ENCODE results near the gene IGFALS.

Gene IGFALS

DNA sequence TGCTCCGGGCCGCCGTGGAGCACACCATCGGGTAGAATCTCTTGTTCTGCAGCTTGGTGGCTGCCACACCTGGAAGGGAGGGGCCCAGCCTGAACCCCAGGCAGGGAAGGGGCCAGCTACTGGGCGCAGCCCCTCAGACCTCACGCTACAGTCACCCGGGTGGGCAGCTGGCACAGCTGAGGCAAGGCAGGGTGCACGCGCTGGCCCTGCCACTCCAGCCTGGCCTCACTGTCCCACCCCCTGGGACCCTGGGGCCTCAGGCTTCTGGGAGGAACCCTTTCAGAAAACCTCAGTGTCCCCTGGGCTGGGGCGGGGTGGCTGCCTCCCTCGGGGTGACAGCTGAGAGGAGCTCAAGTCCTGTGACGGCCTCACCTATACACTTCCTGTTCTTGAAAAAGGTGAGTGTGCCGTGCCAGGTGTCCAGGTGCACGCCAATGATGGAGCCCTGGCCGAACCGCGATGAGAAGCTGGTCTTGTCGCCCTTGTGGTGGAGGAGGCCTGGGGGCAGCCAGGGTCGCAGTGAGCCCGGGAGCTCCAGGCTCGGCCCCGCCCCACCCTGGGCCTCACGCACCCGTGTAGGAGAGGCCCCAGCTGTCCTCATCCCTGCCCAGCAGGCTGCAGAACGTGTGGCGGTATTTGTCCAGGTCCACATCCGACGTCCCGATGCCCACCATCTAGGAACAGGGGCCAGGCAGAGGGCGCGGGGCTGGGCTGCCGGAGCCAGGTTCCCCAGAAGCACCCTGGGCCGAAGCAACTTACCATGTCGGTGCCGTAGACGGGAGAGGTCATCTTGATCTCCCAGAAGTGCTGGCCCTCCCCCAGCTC, 15.9 kb downstream of the IGFALS start:
- H3K4me3 ChIP-seq (ENCODE audit: low read depth, low read length): no peak overlapping the region

DNA sequence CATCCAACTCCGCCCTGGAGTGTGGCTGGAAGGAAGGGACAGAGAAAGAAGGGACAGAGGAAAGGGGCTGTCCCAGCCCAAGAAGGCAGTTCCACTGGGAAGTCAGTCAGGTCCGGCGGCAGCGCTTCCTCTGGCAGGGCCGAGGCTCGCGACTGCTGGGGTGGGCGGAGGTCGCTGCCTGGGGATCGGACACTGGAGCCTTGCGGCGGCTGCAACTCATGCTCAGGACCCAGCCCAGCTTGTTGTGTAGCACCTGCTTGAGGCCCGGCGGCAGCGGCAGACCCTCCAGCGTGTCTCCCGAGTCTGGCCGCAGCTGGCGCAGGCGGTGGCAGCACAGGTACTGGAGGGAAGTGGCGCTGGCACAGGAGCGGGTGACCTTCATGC, 16.5 kb downstream of the IGFALS start:
- no peak overlapping the region for H3K4me3 ChIP-seq (ENCODE audit: low read depth, low read length)

DNA sequence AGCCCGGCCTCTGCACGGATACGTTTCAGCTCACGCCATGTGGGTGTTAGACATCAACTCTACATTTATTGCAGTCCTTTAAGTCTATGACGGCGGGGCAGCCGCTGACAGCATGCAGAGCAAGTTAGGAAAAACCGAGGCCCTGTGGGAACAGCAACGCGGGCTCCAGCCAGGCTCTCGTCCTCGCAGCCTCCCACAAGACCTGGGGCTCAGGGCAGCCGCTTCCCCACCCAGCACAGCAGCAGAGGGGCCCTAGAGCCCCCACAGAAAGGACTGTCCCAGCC, 16.9 kb downstream of the IGFALS start:
- H3K4me3 ChIP-seq (ENCODE audit: low read depth, low read length): no peak overlapping the region

DNA sequence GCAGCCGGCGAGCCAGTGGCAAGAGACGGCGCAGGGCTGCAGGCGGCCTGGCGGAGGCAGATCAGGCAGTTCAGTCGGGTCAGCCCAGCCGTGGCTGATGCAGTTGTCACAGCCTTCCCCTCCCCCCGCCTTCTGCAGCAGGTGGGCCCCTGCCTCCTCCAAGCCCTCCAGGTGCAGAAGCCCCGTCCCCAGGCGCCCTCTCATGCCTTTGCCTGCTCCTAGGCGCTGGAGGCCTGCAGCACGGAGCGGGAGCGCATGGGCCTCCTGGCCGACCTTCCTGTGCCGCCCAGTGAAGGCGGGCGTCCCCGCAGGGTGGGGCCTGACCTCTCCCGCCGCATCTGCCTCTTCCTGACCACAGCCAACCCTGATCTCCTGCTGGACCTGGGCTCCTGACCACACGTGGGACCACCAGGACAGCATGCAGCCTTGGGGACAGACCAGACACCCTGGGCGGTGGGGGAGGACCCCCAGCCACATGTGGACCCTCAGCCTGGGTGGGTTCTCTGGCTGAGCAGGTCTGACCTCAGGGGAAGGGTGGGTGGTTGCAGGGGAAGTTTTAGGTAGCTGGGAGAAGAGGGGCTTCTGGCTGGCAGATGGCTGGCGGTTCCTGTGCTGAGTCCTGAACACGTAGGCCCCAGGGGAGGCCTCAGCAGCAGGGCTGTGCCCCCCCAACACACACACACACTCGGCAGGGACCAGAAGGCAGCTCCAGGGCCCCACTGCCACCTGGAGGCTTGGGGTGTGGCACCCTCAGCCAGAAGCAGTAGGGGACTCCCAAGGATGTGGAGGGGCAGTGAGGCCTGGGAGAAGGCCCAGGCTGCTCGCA, 17.4 kb downstream of the IGFALS start:
- no peak overlapping the region for H3K4me3 ChIP-seq (ENCODE audit: low read depth, low read length)

DNA sequence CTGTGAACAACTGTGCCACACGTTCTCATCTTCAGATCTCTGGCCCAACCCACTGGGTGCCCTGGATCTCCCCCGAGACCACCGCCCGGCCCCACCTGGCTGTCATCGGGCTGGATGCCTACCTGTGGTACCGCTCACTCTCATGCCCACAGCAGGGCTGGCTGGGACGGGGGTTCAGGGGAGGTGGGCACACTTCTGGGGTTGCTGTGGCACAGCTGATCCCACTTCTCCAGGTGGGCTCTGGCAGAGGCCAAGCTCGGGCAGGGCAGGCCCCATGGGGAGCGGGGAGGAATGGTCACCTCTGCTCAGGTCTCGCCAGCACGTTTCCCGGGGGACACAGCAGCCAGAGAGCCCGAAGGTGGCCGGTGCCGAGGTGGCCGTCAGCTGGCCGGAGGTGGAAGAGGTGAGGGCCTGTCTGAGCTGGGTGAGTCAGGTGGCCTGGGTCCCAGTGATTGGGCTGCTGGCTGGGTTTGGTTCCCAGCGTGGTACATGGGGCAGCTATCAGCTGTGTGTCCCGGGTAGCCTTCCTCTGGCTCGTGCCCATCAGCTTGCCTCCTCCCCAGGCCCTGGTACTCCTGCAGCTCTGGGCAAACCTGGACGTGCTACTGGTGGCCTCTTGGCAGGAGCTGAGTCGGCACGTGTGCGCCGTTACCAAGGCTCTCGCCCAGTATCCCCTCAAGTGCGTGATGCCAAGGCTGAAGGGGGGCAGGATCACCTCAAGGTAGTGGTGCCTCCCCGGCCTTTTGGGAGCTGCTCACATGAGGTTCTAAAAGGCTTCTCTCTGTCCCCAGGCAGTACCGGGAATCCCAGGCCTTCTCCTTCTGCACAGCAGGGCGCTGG, 18.3 kb downstream of the IGFALS start:
- H3K4me3 ChIP-seq (ENCODE audit: low read depth, low read length): no peak overlapping the region

DNA sequence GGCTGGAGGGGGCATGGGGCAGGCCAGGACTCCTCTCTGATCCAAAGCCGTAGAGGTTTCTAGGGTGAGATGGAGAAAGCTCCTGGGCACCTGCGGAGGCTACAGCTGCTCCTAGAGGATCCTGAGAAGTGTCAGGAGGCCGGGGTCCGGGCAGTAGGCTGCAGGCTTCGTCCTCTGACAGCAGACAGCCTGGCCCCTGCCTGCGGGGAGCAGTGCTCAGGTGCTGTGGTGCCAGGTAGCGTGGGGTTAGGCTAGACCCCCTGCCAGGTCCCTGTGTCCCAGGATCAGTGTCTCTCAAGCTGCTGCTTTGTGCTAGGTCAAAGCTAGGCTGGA, 19.1 kb downstream of the IGFALS start:
- no peak overlapping the region for H3K4me3 ChIP-seq (ENCODE audit: low read depth, low read length)

DNA sequence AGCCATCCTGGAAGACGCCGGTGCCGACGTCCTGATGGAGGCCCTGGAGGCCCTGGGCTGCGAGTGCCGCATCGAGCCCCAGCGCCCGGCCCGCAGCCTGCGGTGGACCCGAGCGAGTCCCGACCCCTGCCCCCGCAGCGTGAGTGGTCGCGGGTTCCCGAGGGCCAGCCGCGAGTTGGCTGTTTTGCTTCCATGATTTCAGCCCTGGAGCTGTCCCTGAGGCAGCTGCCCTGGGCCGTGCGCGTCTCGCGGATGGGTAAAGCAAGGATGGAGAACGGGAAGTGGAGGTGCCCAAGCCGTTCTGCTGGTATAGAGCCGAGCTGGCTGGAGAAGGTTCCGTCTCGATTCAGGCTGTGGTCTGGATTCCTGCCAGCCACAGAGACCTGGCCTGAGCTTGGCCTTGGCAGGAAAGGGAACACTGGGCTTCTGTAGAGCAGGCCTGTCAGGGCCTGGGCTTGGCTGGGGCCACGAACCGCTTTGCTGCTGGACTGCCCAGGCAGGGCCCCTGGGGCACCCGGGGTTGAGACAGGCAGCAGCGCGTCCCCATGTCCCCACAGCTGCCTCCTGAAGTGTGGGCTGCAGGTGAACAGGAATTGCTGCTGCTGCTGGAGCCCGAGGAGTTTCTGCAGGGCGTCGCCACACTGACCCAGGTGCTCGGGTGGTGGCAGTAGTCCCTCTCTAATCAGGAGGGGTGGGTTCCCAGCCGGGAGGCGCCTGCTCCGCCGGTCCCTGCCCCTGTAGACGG, 19.6 kb downstream of the IGFALS start:
- peak overlapping the region; percentile 89 for H3K4me3 ChIP-seq (ENCODE audit: low read depth, low read length)

DNA sequence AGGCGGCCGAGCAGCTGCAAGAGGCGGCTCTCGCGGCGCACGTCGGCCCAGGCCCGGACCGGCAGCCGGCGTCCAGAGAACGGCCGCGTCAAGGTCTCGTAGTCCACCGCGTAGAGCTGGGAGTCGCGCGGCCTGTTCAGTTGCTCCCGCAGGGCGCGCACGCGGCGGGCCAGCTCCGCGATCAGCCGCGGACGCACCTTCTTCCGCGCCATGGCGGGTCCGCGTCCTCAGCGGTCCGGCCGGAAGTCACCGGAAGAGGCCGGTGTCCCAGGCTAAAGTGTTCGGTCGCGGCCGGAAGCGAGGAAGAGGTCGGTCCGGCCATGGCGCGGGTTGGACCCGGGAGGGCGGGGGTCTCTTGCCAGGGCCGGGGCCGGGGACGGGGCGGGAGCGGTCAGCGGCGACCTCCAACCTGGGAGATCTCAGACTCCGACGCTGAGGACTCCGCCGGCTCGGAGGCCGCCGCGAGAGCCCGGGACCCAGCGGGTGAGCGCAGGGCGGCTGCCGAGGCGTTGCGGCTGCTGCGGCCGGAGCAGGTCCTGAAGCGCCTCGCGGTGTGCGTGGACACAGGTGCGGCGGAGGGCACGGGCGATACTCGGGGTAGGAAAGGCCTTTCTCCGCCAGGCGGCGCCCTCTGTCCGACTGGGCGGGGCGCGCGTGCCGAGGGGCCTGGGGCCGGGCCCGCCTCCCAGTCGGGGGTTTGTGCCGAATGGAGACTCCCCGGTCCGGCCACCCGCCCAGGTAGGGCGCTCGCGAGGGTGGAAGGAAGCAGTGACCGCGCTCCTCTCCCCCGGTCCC, 20.4 kb downstream of the IGFALS start, which contains the start of gene MRPS34:
TSS of gene MRPS34 (minus strand) at position 227 of the 795 bp plus-strand sequence. CDS start at position 212, 15 bp downstream.
- peak within 1 kb of the TSS; percentile 89 for H3K4me3 ChIP-seq (ENCODE audit: low read depth, low read length)

DNA sequence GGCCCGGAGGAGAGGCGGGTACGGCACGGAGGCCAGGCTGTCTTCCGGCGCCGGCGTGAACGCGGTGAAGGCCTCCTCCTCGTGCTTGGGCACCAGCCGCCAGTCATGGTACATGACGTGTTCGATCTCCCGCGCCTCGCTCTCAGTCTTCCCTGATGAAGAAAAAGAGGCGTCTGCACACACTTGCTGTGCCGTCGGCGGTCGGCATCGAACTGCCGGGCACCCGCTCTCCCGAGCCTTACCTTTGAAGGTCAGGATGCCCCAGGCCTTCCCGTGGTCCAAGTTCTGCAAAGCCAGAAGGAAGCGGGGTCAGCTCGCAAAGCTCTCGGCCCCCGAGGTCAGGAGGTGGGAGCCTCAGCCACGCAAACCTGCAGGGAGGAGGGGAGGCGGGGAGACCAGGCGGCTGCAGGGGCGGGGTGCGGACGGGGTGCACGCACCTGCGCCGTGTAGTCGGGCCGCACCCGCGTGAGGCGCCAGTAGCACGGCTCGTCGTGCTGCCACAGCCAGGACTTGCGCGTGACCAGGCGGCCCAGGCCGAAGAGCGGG, 21.1 kb downstream of the IGFALS start, which contains the start of gene EME2:
TSS of gene EME2 (plus strand) at position 449 of the 546 bp plus-strand sequence. CDS start 418 bp downstream, outside the sequence.
- peak within 1 kb of the TSS; percentile 89 for H3K4me3 ChIP-seq (ENCODE audit: low read depth, low read length)

DNA sequence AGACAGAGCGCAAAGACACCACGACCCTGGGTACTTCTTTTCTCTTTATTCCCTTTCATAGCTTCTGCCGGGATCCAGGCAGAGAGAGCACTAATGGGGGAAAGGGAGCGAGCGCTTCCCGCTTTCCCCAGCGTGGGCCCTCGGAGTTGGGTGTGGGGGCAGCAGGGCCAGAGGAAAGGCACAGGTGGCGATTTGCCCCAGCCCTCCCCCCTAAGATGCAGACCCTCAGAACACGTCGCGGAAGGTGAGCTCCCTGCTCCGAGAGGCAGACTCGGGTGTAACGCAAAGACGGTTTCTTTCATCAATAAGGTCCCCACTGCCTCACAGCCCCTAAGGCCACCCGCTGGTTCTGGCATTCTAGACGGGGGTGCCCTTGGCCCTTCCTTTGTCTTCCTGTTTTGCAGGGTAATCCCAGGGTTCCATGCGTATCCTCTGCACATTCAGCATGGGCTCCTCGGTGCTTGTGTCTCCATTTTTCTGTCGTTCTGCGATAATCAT, 21.6 kb downstream of the IGFALS start:
- H3K4me3 ChIP-seq (ENCODE audit: low read depth, low read length): peak overlapping the region; percentile 89

DNA sequence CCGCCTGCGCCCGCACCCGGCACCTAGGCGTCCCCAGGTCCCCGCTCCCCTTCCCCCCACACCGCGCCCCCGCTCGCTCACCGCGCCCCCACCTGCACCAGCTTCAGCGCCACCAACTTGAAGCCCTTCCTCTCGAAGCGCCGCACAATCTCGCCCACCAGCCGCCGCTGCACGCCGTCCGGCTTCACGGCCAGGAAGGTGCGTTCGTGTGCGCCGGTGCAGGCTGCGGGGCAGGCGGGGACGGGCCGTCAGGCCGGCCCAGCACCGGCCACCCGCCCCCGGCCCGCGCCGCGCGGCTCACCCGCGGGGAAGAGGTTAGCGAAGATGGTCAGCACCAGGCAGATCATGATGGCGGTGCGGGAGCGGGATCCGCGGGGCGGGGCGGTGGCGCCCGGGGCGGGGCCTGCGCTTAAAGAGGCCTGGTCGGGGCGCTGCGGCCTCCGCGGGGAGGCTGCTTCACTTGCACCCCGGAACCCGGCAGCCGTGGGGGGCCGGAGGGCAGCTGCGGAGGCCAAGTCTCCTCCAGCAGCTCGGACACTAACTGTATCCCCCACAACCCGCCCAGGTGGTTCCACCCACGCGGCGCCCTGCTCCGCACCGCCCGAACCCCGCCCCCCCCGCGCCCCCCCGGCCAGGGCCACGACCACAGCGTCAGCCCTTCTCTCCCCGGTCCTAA, 22.2 kb downstream of the IGFALS start, which contains the start of gene NME3:
TSS of gene NME3 (minus strand) at position 356 of the 676 bp plus-strand sequence. CDS start at position 347, 9 bp downstream.
- peak within 1 kb of the TSS; percentile 89 for H3K4me3 ChIP-seq (ENCODE audit: low read depth, low read length)

DNA sequence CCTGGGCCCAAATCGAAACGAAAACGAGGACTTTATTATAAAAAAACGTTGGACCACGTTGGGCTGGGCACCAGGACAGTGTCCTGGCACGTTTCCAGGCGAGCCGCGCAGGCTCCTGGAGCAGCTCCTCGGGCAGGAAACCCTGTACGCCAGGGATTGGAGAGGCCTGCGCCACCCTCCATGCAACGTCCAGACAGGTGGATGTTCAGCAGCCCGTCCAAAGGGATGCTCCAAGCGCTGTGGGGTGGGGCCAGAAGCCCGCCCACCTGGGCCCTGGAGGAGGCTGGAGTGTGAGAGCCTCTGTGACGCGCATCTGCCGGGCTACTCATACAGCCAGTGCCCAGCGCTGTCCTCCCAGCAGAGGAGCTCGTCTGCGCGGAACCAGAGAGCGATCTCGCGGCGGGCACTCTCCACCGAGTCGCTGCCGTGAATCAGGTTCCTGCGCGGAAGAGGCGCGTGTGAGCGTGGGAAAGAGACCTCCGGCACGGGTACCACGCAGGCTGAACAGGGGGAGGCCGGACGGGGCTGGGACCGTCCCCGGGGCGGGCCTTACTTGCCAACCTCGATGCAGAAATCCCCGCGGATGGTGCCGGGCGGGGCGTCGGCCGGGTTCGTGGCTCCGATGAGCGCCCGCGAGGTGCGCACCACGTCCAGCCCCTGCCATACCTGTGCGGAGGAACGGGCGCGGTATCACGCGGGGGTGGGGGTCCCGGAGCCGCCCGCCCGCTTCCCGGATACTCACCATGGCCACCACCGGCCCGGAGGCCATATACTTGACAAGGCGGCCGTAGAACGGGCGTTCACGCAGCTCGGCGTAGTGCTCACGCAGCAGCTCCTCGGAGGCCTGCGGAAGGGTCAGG, 22.9 kb downstream of the IGFALS start:
- H3K4me3 ChIP-seq (ENCODE audit: low read depth, low read length): peak overlapping the region; percentile 70

DNA sequence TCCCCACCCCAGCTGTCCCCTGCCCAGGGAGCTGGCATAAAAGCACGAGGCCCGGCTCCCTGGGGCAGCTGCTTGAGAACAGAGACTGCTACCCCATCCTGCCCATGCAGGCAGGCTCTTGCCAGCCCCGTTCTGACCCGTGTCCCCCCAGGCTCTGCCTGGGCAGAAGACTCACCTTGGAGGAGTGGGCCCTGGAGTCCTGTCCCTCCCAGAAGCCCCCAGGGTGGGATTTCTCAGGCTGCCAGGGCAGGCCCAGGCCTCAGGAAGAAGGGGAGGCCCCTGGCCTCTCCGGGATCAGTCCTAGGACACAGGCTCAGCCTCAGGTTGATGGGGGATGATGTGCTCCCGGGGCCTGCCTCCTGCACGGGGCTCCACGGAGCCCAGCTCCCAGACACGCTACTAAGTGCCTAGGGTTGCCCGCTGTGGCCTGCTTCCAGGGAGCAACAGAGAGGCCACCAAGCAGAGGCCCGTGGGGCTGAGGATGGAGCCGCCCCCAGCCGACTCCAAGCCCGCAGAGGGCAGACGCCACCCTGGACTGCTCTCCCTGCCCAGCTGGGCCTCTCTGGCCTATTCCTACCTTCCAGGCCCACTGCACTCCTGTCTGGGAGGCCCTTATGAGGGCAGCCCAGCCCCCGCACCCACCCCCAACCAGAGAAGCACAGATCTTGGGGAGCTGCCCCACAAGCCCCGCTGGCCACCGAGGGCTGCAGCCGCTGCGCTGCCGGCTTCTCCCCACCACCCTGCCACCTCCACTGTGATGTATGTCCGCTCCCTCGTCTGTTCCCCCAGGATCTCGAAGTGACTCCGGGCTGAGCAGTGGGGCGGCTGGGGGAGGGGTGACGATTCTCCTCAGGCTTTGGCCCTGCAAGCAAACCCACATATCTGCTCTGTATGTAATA, 23.9 kb downstream of the IGFALS start:
- no peak overlapping the region for H3K4me3 ChIP-seq (ENCODE audit: low read depth, low read length)

DNA sequence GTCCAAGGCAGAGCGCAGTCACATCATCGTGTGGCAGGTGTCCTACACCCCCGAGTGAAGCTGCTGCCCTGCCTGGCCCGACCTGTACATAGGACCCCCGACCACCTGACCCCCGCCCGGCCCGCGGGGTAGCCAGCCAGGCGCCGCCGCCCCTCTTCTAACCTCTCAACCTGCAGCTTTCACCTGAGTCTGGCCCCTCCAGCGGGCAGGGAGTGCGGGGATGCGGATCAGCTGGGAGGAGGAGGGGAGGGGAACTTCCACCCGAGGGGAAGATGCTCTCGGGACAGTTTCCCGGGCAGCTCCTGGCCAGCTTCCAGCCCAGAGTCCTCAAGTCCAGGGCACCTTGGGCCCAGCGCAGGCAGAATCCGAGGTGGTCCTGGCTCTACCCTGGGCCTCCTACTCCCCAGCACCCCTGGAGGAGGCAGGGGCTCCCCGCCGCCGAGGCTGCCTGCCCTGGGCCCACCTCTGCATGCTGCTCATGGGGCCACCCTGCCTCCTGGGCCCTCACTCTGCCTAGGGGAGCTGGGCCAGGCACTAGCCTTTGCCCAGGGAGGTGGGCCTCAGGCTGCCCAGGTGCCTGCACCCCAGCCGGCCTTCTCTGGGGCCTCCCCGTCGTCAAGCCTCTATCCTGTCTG, 24.6 kb downstream of the IGFALS start:
- no peak overlapping the region for H3K4me3 ChIP-seq (ENCODE audit: low read depth, low read length)

DNA sequence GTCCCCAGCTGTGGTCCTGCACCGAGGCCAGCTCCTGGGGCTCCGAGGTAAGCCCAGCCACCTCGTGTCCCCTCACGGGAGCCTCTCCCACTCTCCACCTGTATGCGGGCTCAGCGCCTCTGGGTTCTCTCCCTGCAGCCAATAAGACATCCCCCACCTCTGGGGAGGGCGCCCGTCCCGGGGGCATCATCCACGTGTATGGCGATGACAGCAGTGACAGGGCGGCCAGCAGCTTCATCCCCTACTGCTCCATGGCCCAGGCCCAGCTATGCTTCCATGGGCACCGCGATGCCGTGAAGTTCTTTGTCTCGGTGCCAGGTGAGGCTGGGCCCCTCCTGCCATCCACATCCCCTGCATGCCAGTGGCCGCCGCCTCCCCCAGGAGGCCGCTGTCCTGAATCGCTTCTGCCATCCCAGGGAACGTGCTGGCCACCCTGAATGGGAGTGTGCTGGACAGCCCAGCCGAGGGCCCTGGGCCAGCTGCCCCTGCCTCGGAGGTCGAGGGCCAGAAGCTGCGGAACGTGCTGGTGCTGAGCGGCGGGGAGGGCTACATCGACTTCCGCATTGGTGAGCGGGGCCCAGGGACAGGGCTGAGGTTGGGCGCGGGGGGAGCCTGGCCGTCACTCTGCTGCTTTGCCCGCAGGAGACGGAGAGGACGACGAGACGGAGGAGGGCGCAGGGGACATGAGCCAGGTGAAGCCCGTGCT, 25.3 kb downstream of the IGFALS start:
- no peak overlapping the region for H3K4me3 ChIP-seq (ENCODE audit: low read depth, low read length)
